Measurements from ENCODE around the gene SLC37A1.

GRCh38 chr21:42536601-42537000, 22.9 kb downstream of the SLC37A1 start:
- no peak for TF ChIP-seq POLR2A (IDR thresholded peaks at IDR 0.05; ENCODE audit: low read length)
- TF ChIP-seq GATA1 (IDR thresholded peaks at IDR 0.05; ENCODE audit: low read depth, low read length): no peak

Measured in erythroblast (primary cell).